Thyroid gland (tissue), 4 donors: ENCODE measurements around the gene PARD6B. TPM values are rescaled to one million over a fixed set of nuclear protein-coding genes. Genes with fewer than 3 reads are reported as not detected.

ENCODE experiments used
- DNase-seq, 2 donors: peaks; one replicate each; pipeline ENCODE4 v3.0.0-alpha.2; 2019
- H3K27ac ChIP-seq, 3 donors: fragments of 200-600 bp; sonication (generic); 1 replicate in 2 of 3; 2 replicates in 1 of 3; pipeline ENCODE4 v1.5.1; 2016 to 2019; ENCODE audit warnings: mild to moderate bottlenecking in 1 of 3, moderate library complexity in 1 of 3
- H3K27me3 ChIP-seq: fragments of 200-600 bp; sonication (generic); one replicate; pipeline ENCODE4 v1.5.1; 2019
- H3K36me3 ChIP-seq, 2 donors: fragments of 200-600 bp; sonication (generic); one replicate each; pipeline ENCODE4 v1.5.1; 2016 to 2019
- H3K4me1 ChIP-seq, 2 donors: fragments of 200-600 bp; sonication (generic); one replicate each; pipeline ENCODE4 v1.5.1; 2017 to 2019
- H3K4me3 ChIP-seq, 3 donors: fragments of 200-600 bp; sonication (generic); replicated peaks in 1 of 3; 1 replicate in 2 of 3; 2 replicates in 1 of 3; pipeline ENCODE4 v1.5.1; 2016; ENCODE audit warnings: mild to moderate bottlenecking in 1 of 3
- H3K9me3 ChIP-seq: fragments of 200-600 bp; sonication (generic); one replicate; pipeline ENCODE4 v1.5.1; 2017
- CTCF ChIP-seq, 6 experiments: fragments of 200-600 bp in 3 of 6; fragments of 450-650 bp in 3 of 6; sonication (generic) in 3 of 6; IDR thresholded peaks; one replicate each; pipeline ENCODE4 v1.5.1; 2016 to 2019; ENCODE audit warnings: antibody characterized with exemption in 6 of 6, mild to moderate bottlenecking in 2 of 6, inconsistent platforms in 1 of 6, moderate library complexity in 1 of 6
- POLR2A ChIP-seq, 2 donors: fragments of 450-650 bp; IDR thresholded peaks; one replicate each; pipeline ENCODE4 v1.6.1; 2017; ENCODE audit warnings: antibody characterized with exemption in 2 of 2, mild to moderate bottlenecking in 2 of 2, moderate library complexity in 1 of 2
- WGBS, 2 donors: methylation state at CpG; one replicate each; pipeline ENCODE4 v1.1.5; 2017; 5-methylcytosine and 5-hydroxymethylcytosine counted together
- intact Hi-C: fragments of 100-400 bp; cut with DNase I; formaldehyde crosslinking; loops from one replicate; pipeline ENCODE4 v1.15.1; 2023
- total RNA-seq, 4 donors: library from RNA; depleted of rRNA; stranded (reverse); fragments of >200 nt; gene quantifications; one replicate each; pipeline ENCODE4 v1.2.3, GENCODE V29; 2016

Gene PARD6B
- total RNA-seq, 4 donors from 2014 or later = 14.3 to 18.1 (median 17.7) TPM

- intact Hi-C loops = no loop called here
- TF ChIP-seq CTCF (IDR thresholded peaks at IDR 0.05) (no peak), POLR2A (IDR thresholded peaks at IDR 0.05) (no peak)
- peak overlapping the region; percentile 28 to 39 (median 35) for H3K27ac ChIP-seq
- no peaks in the 10 kb centered on the region for H3K27me3 ChIP-seq
- no peaks in the 10 kb centered on the region for H3K36me3 ChIP-seq
- peaks cover 33 to 45% of the 10 kb centered on the region in 2 donors for H3K4me1 ChIP-seq
- DNase-seq = no peak
- no peaks in the 10 kb centered on the region for H3K9me3 ChIP-seq
- H3K4me3 ChIP-seq = no peak overlapping the region
- WGBS, 2 donors = 62 to 71% methylated on average over 3 of the region's 3 CpGs
These were observed 15.0 kb downstream of the PARD6B start for GRCh38 chr20:50746138-50746940.

GRCh38 chr20:50747275-50747674 is 15.9 kb downstream of the PARD6B start:
- no peaks in the 10 kb centered on the region for H3K9me3 ChIP-seq
- H3K4me3 ChIP-seq = no peak overlapping the region
- intact Hi-C loops = no loop called here
- DNase-seq = no peak
- no peak for TF ChIP-seq POLR2A (IDR thresholded peaks at IDR 0.05)
- TF ChIP-seq CTCF (IDR thresholded peaks at IDR 0.05) = no peak
- no peaks in the 10 kb centered on the region for H3K36me3 ChIP-seq
- H3K27ac ChIP-seq = peak overlapping the region in 1 of 3 donors; percentile 35
- H3K4me1 ChIP-seq = peaks cover 26 to 36% of the 10 kb centered on the region in 2 donors
- WGBS, 2 donors = 95% methylated on average over 2 of the region's 2 CpGs
- H3K27me3 ChIP-seq = no peaks in the 10 kb centered on the region

- Histone ChIP-seq H3K27me3 (no peaks in the 10 kb centered on the region), H3K36me3 (no peaks in the 10 kb centered on the region), H3K4me1 (peaks cover 8 to 10% of the 10 kb centered on the region in 2 donors), H3K9me3 (no peaks in the 10 kb centered on the region), H3K4me3 (no peak overlapping the region), H3K27ac (no peak overlapping the region)
- WGBS, 2 donors = 82 to 90% methylated on average over 8 of the region's 8 CpGs
- TF ChIP-seq CTCF (IDR thresholded peaks at IDR 0.05) = no peak
- no peak for TF ChIP-seq POLR2A (IDR thresholded peaks at IDR 0.05)
- DNase-seq = no peak
- intact Hi-C loops = no loop called here
These were observed 18.8 kb downstream of the PARD6B start for GRCh38 chr20:50750145-50750671.

GRCh38 chr20:50753152-50753551 is 21.8 kb downstream of the PARD6B start:
- Histone ChIP-seq H3K36me3 (no peaks in the 10 kb centered on the region), H3K9me3 (no peaks in the 10 kb centered on the region), H3K4me1 (no peaks in the 10 kb centered on the region), H3K27ac (no peak overlapping the region), H3K27me3 (no peaks in the 10 kb centered on the region), H3K4me3 (no peak overlapping the region)
- no peak for TF ChIP-seq POLR2A (IDR thresholded peaks at IDR 0.05)
- no peak for TF ChIP-seq CTCF (IDR thresholded peaks at IDR 0.05)
- DNase-seq = no peak
- WGBS, 2 donors = 95 to 96% methylated on average over 3 of the region's 3 CpGs
- intact Hi-C loops = no loop called here

- H3K4me3 ChIP-seq = no peak overlapping the region
- WGBS, 2 donors = 92 to 93% methylated on average over 4 of the region's 4 CpGs
- no peaks in the 10 kb centered on the region for H3K36me3 ChIP-seq
- no peak for TF ChIP-seq POLR2A (IDR thresholded peaks at IDR 0.05)
- no peak for TF ChIP-seq CTCF (IDR thresholded peaks at IDR 0.05)
- intact Hi-C loops = no loop called here
- no peaks in the 10 kb centered on the region for H3K9me3 ChIP-seq
- DNase-seq = no peak
- H3K27me3 ChIP-seq = no peaks in the 10 kb centered on the region
- no peaks in the 10 kb centered on the region for H3K4me1 ChIP-seq
- H3K27ac ChIP-seq = no peak overlapping the region
These were observed 23.0 kb downstream of the PARD6B start for GRCh38 chr20:50754420-50754819.
